Central memory CD8-positive, alpha-beta T cell (primary cell): ENCODE data around the gene TRAF6.
"Not testable (repeated sequence)": the region's sequence is repeated elsewhere in the genome, so short reads cannot be mapped to it uniquely, and the experiment has no call there.

Experiments used
- ATAC-seq: fragments of 150-1000 bp; cut with Tn5 transposase; replicated peaks from 2 replicates; pipeline ENCODE4 v1.10.0; 2022; ENCODE audit warnings: mild to moderate bottlenecking, moderate FRiP score, moderate number of reproducible peaks; ENCODE audit not compliant: poor library complexity, severe bottlenecking; ENCODE audit errors: extremely low read depth
- DNase-seq, 2 donors: peaks; one replicate each; pipeline ENCODE4 v3.0.0; 2021; ENCODE audit warnings: low spot score in 2 of 2
- H3K27ac Mint-ChIP-seq: one replicate; pipeline ENCODE4 v1.8.0; 2022; ENCODE audit warnings: low read depth, mild to moderate bottlenecking, moderate library complexity, mixed read lengths
- H3K27me3 Mint-ChIP-seq: one replicate; pipeline ENCODE4 v1.8.0; 2022; ENCODE audit warnings: mixed read lengths
- H3K36me3 Mint-ChIP-seq: one replicate; pipeline ENCODE4 v1.8.0; 2022; ENCODE audit warnings: mild to moderate bottlenecking, moderate library complexity, mixed read lengths; ENCODE audit not compliant: insufficient read depth
- H3K4me1 Mint-ChIP-seq: one replicate; pipeline ENCODE4 v1.8.0; 2022; ENCODE audit warnings: mixed read lengths
- H3K4me3 Mint-ChIP-seq: one replicate; pipeline ENCODE4 v1.8.0; 2022; ENCODE audit warnings: mild to moderate bottlenecking, moderate library complexity, mixed read lengths
- H3K9me3 Mint-ChIP-seq: one replicate; pipeline ENCODE4 v1.8.0; 2022; ENCODE audit warnings: mixed read lengths

TRAF6 gene

GRCh38 chr11:36488096-36488495 is 22.0 kb downstream of the TRAF6 start:
- no peaks in the 10 kb centered on the region for H3K27me3 Mint-ChIP-seq

DNA sequence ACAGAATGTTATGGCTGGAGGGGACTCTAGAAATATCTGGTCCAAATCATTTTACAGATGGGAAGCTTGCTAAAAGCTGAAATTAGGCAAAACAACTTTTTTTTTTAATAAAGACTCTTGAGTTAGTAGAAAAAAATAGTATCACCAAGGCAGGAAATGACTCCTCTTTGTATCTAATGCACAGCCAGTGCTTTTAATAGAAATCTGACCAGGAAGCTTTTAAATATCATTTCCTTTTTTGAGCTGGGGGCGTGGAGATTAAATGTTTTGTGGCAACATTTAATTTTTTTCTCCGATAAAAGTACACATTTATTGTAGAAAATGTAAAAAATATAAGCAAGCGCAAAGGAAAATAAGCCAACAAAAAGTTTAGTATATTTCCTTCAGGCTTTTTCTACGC is 22.5 kb downstream of the TRAF6 start:
- no peaks in the 10 kb centered on the region for H3K9me3 Mint-ChIP-seq
- no peaks in the 10 kb centered on the region for H3K27me3 Mint-ChIP-seq
- no peak for DNase-seq
- peak overlapping the region; percentile 41 for H3K4me3 Mint-ChIP-seq
- peaks cover 40% of the 10 kb centered on the region for H3K36me3 Mint-ChIP-seq
- peaks cover 30% of the 10 kb centered on the region for H3K4me1 Mint-ChIP-seq
- no peak for ATAC-seq
- H3K27ac Mint-ChIP-seq: peak overlapping the region; percentile 73

More at GRCh38 chr11:36488096-36488495, 22.0 kb downstream of the TRAF6 start:
- H3K27ac Mint-ChIP-seq: peak overlapping the region; percentile 73
- peaks cover 34% of the 10 kb centered on the region for H3K4me1 Mint-ChIP-seq
- H3K9me3 Mint-ChIP-seq: no peaks in the 10 kb centered on the region
- H3K4me3 Mint-ChIP-seq: peak overlapping the region; percentile 41
- no peak for DNase-seq
- peaks cover 43% of the 10 kb centered on the region for H3K36me3 Mint-ChIP-seq
- ATAC-seq: no peak

GRCh38 chr11:36485298-36486002 is 24.6 kb downstream of the TRAF6 start:
- no peaks in the 10 kb centered on the region for H3K9me3 Mint-ChIP-seq
- H3K4me1 Mint-ChIP-seq: peaks cover 20% of the 10 kb centered on the region
- ATAC-seq (no peak), DNase-seq (no peak)
- H3K36me3 Mint-ChIP-seq: peaks cover 31% of the 10 kb centered on the region
- H3K27me3 Mint-ChIP-seq: no peaks in the 10 kb centered on the region
- no peak overlapping the region for H3K27ac Mint-ChIP-seq
- no peak overlapping the region for H3K4me3 Mint-ChIP-seq

GRCh38 chr11:36483042-36483441 is 27.0 kb downstream of the TRAF6 start:
- ATAC-seq, DNase-seq, H3K27ac Mint-ChIP-seq, H3K27me3 Mint-ChIP-seq, H3K9me3 Mint-ChIP-seq, H3K4me3 Mint-ChIP-seq: not testable (repeated sequence)
- peaks cover 11% of the 10 kb centered on the region for H3K4me1 Mint-ChIP-seq
- peaks cover 20% of the 10 kb centered on the region for H3K36me3 Mint-ChIP-seq

GRCh38 chr11:36480833-36481232 is 29.2 kb downstream of the TRAF6 start:
- DNase-seq (no peak), ATAC-seq (no peak)
- peaks cover 6% of the 10 kb centered on the region for H3K4me1 Mint-ChIP-seq
- H3K27me3 Mint-ChIP-seq: no peaks in the 10 kb centered on the region
- H3K36me3 Mint-ChIP-seq: peaks cover 12% of the 10 kb centered on the region
- peak overlapping the region; percentile 38 for H3K27ac Mint-ChIP-seq
- no peaks in the 10 kb centered on the region for H3K9me3 Mint-ChIP-seq
- no peak overlapping the region for H3K4me3 Mint-ChIP-seq

GRCh38 chr11:36478700-36479329 is 31.3 kb downstream of the TRAF6 start:
- Mint-ChIP-seq H3K27me3 (no peaks in the 10 kb centered on the region), H3K27ac (no peak overlapping the region), H3K9me3 (no peaks in the 10 kb centered on the region), H3K4me3 (no peak overlapping the region), H3K36me3 (peaks cover 8% of the 10 kb centered on the region), H3K4me1 (peaks cover 6% of the 10 kb centered on the region)
- ATAC-seq (no peak), DNase-seq (peak in 1 of 2 donors; percentile 27)

GRCh38 chr11:36475192-36475591 is 34.9 kb downstream of the TRAF6 start:
- H3K9me3 Mint-ChIP-seq: no peaks in the 10 kb centered on the region
- peaks cover 14% of the 10 kb centered on the region for H3K4me1 Mint-ChIP-seq
- peaks cover 10% of the 10 kb centered on the region for H3K36me3 Mint-ChIP-seq
- no peak for ATAC-seq
- H3K27me3 Mint-ChIP-seq: no peaks in the 10 kb centered on the region
- H3K27ac Mint-ChIP-seq: no peak overlapping the region
- no peak for DNase-seq
- no peak overlapping the region for H3K4me3 Mint-ChIP-seq

DNA sequence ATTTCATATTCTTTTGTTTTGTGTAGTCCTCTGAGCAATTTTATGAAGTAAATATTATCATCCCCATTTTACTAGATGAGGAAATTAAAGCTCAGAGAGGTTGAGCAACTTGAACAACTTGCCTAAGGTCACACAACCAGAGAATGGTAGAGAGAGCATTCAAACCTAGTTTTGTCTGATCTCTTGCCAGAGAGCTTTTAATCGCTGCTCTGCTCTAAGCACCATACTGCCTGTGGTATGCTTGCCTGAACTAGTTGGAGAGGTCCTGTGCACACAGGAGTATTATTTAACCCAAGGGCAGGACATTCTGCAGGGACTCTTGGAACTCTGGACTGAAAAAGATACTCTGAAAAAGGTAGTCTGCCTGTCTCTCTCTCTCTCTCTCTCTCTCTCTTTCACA is 38.5 kb downstream of the TRAF6 start:
- Mint-ChIP-seq H3K27ac (peak overlapping the region; percentile 3), H3K9me3 (no peaks in the 10 kb centered on the region), H3K4me1 (peaks cover 37% of the 10 kb centered on the region), H3K4me3 (no peak overlapping the region), H3K27me3 (no peaks in the 10 kb centered on the region), H3K36me3 (peaks cover 9% of the 10 kb centered on the region)
- DNase-seq: no peak
- no peak for ATAC-seq

GRCh38 chr11:36469881-36470802 is 39.9 kb downstream of the TRAF6 start:
- H3K9me3 Mint-ChIP-seq: no peaks in the 10 kb centered on the region
- peaks cover 45% of the 10 kb centered on the region for H3K4me1 Mint-ChIP-seq
- peak overlapping the region; percentile 33 for H3K27ac Mint-ChIP-seq
- H3K36me3 Mint-ChIP-seq: peaks cover 13% of the 10 kb centered on the region
- H3K27me3 Mint-ChIP-seq: no peaks in the 10 kb centered on the region
- no peak for DNase-seq
- ATAC-seq: no peak
- H3K4me3 Mint-ChIP-seq: no peak overlapping the region

- ATAC-seq (no peak), DNase-seq (no peak)
- H3K4me3 Mint-ChIP-seq: no peak overlapping the region
- H3K4me1 Mint-ChIP-seq: peaks cover 53% of the 10 kb centered on the region
- H3K27me3 Mint-ChIP-seq: no peaks in the 10 kb centered on the region
- no peaks in the 10 kb centered on the region for H3K9me3 Mint-ChIP-seq
- H3K36me3 Mint-ChIP-seq: peaks cover 16% of the 10 kb centered on the region
- H3K27ac Mint-ChIP-seq: peak overlapping the region; percentile 33
Observed at GRCh38 chr11:36469063-36469462, 41.0 kb downstream of the TRAF6 start.

GRCh38 chr11:36467916-36468315 is 42.2 kb downstream of the TRAF6 start:
- Mint-ChIP-seq H3K36me3 (peaks cover 15% of the 10 kb centered on the region), H3K4me1 (peaks cover 65% of the 10 kb centered on the region), H3K27me3 (no peaks in the 10 kb centered on the region), H3K27ac (no peak overlapping the region), H3K9me3 (no peaks in the 10 kb centered on the region), H3K4me3 (no peak overlapping the region)
- ATAC-seq (no peak), DNase-seq (no peak)

DNA sequence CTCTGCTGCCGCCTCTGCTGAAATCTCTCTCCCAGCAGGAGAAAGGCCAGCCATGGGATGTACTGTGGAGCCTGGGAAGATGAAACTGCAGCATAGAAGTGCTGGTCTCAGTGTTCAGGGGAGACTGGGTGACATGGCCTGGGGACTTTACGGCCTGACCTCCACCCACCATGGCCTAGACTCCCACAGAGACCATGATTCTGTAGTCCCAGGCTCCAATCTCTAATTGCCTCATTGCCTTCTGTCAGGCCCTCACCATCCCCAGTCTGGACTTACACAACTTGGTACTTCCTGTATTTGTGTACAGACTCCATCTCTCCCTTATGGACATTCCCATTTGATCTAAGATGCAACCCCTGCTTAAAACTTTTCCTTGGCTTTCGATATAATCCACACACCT is 43.1 kb downstream of the TRAF6 start:
- Mint-ChIP-seq H3K27ac (no peak overlapping the region), H3K4me1 (peaks cover 68% of the 10 kb centered on the region), H3K9me3 (no peaks in the 10 kb centered on the region)

More for the DNA sequence above, 43.1 kb downstream of the TRAF6 start:
- DNase-seq: no peak
- ATAC-seq: no peak
- Mint-ChIP-seq H3K4me3 (no peak overlapping the region), H3K36me3 (peaks cover 21% of the 10 kb centered on the region), H3K27me3 (no peaks in the 10 kb centered on the region)
